Heart left ventricle (tissue), 13 donors: ENCODE results near the gene MYO15A.

Source experiments
- CTCF ChIP-seq, 12 donors: fragments of 200-600 bp; sonication (generic) in 4 of 12; IDR thresholded peaks; one replicate each; pipeline versions ENCODE4 v1.5.0 to v1.8.0; 2018 to 2022; ENCODE audit warnings: antibody characterized with exemption in 12 of 12, mild to moderate bottlenecking in 5 of 12
- POLR2A ChIP-seq, 2 donors: fragments of 450-650 bp; IDR thresholded peaks; one replicate each; pipeline ENCODE4 v1.6.1; 2017; ENCODE audit warnings: antibody characterized with exemption in 2 of 2, mild to moderate bottlenecking in 2 of 2, moderate library complexity in 2 of 2
- donor health status: ischemic (EF 13 %, LVEDD 7.1; RV severe dilation, severe dysfunction).
- donor health status: DM: no; HTN: yes; CAD: no.
- donor health status: DM: no; HTN: no; CAD: no.
- donor health status: ischemic (EF 25% LVEDD 6.9; RV normal size, moderate dysfunction).
- donor health status: ischemic (EF 25% LVEDD 5.7; RV mildly dilated, moderate dysfunction).
- donor health status: ischemic (EF 35%, LVEDD 5.7; RV mildly dilated, moderate dysfunction).
- donor health status: nonischemic (EF 11% LVEDD 7.7; RV severe dilation, severe dysfunction).
- donor health status: DM: yes; HTN: yes; CAD: no.
- donor health status: PGD.
- donor health status: ischemic (EF 29% LVEDD 5.4; RV normal size, mild dysfunction).
- donor health status: nonischemic (EF 23%, LVEDD 6.1; RV moderate dilation, normal function).

- no peak for TF ChIP-seq CTCF (IDR thresholded peaks at IDR 0.05)
- TF ChIP-seq POLR2A (IDR thresholded peaks at IDR 0.05) = no peak
Observed at GRCh38 chr17:18136357-18136756, 27.8 kb downstream of the MYO15A start.
